NCI-H226 (cell line): ENCODE measurements around the gene RTEL1.
"Not testable (repeated sequence)": the region's sequence is repeated elsewhere in the genome, so short reads cannot be mapped to it uniquely, and the experiment has no call there.

ENCODE experiments used
- DNase-seq: peaks from one replicate; pipeline ENCODE4 v3.0.0-alpha.2; 2015

The RTEL1 gene

DNA sequence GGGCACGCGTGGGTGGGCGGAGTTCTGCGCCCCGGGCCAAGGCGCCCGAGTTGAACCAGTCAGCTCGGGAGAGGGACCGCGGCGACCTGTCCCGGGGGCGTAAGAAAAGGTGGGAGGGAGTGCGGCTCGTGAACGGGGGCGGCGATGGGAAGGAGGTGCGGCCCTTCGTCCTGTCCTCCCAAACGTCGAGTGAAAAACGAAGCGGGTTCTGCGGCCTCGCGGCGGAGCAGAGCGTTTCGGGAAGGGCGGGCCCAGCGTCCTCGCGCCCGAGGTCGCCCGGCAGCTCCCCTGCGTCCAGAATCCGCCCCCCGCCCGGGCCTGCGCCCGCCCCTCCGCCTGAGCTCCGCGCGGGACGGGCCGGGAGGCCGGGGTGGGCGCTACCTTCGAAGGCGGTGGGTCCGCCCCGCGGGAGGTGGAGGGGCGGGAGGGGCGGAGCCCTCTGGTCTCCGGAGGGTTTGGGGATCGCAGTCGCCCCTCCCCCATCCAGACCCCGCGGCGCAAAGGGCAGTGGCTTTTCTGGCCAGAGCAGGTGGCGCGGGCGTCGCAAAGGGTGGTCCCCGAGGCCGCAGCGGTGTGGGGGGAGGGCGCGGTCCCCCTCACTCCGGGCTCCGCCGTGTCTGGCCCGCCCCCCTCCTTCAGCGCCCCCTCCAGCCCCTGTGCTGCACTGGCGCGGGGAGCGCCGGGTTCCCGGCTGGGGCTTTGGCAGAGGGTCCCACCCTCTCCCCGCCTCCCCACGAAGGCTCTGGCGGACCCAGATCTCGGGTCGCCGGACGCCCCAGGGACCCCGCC is 5.7 kb upstream of the RTEL1 start:
- peak; percentile 75 for DNase-seq

DNA sequence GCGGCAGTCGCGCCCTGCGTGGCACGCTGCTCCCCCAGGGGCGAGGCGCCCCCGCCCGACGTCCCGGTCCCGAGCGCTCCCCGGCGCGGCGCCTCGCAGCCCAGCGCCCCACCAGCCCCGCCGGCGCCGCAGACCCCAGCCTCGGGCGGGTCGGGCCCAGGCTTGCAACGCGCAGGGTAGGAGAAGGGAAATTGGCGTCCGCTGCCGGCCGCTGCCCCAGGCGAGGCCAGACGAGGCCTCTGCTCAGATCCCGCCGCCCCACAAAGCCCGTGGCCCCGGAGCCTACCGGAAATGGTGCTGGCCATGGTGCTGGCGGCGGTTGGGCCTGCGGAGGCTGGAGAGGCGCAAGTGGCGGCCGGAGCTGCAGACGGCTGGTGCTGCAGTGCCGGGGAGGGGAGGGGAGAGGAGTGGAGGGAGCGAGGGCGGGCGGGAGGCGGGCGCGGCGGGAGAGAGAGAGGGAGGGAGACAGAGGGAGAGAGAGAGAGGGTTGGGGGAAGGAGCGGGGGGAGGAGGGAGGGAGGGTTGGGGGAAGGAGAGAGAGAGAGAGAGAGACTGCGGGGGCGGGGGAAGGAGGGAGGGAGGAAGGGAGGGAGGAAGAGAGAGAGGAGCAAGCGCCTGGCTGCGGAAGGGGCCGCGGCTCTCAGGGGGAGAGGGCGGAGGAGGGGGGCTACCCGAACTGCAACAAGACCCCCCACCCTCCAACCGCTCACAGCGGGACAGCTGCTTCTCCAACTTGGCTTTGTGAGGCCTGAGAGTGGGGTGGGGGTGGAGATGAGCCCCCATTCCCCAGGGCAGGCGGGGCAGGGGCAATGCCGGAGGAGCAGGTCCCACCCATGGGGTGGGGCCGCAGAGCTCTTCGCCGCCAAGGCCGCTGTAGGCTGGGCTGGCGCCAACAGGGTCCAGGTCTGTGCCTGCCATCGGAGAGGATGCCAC is 4.8 kb upstream of the RTEL1 start, which contains the start of gene STMN3:
TSS of gene STMN3 (minus strand) at position 384 of the 933 bp plus-strand sequence. CDS start at position 305, 79 bp downstream.
- peak; percentile 93 for DNase-seq

DNA sequence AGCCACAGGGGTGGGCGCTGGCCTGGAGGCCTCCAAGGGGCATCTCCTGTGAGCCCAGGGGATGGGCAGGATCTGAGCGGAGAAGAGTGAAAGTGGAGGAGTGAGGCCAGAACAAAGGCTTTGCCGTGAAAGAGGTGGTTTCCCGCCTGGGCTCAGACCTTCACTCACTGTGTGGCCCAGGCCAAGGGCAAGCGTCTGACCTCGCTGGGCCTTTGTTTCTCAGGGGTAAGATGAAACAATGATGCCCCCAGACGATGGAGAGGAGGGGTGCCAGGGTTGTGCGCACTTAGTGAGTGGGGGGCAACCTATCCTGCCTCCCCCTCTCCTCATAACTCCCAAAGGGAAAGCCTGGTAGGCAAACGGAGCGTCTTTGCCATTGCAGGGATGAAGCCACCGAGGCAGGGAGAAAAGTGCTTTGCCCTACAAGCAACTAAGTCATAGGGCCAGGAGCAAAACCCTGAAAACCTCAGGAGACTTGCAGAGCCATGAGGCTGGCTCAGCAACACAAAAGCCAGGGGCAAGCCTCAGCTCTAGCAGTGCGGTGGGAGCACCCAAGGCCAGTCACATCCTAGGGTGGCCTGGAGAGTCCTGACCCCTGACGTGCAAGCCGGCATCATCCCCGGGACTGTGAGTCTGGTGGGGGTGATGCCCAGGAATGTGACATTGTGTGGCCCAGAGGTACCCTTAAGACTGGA is 4.0 kb upstream of the RTEL1 start:
- no peak for DNase-seq

DNA sequence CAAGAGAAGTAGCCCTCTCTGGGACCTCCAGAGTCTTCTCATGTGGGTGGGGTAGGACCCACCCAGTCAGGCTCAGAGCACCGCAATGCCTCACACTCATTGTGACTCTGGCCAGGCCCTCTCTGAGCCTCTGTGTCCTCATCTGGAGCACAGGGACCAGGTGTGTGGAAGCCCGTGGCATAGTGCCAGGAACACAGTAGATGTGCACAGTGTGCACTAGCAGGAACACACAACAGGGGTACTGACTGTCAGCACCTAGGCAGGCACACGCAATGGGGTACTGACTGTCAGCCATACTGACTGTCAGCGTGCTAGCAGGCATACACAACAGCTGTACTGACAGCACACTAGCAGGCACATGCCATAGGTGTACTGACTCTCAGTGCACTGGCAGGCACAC is 2.9 kb upstream of the RTEL1 start:
- DNase-seq = no peak

DNA sequence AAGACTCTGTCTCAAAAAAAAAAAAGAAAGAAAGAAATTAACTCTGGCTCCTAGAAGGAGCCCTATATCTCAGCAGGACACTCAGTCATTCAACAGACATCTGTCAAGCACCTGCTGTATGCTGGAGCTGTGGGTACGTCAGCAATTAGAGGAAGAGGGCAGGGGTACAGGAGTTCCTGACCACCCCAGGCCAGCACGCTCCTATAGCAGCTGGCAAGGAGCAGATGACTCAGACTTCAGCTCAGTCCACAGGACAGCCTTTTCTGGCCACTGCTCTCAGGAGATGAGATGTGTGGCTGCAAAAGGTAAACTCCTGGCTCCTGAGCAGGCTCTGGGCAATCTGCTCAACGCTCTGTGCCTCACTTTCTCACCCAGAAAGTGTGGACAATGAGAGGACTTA is 1.7 kb upstream of the RTEL1 start:
- peak; percentile 10 for DNase-seq

DNA sequence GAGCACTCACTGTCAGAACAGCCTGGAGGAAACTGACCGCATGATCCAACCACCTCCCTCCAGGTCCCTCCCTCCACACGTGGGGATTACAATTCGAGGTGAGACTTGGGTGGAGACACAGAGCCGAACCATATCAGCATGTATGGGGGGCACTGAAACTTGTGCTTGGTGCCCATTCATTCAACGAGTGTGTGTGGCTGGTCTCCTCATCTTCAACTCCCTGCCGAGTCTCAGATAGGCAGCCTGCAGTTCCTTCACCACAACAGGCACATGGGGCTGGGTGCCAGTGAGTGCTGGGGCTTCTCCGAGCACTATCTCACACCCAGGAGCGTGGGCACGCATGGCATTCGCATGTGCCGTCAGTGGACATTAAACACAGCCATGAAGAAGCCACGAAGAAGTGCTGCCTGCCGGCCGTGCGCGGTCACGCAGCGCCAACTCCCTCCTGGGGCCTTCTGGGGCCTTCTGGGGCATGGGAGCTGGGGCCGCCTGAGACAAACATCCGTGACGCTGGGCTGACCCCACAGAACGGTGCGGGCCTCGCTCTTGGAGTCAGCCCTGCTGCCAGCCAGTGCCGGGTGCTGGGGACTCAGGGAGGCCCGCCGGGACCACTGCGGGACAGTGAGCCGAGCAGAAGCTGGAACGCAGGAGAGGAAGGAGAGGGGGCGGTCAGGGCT is 714 bp upstream of the RTEL1 start:
- no peak for DNase-seq

DNA sequence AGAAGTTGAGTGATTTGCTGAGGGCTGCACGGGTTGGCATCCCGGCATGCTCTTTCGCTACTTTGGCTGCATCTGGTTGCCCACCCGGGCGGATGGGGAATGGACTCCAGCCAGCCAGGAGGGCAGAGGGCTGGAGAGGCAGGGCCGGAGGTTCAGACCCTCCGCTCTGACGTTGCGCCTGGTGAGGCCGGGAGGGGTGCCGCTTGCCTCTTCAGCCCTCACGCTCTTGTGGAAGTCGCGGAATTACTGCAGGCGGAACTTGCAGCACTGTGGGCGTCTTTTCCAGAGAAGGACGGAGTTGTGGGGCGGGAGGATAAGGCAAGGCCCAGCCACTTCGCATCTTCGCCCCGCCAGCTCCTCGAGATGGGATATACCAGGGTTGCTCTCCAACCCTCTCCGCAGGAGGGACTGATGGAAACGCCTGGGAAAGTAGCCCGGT is 656 bp downstream of the RTEL1 start:
- DNase-seq = no peak

DNA sequence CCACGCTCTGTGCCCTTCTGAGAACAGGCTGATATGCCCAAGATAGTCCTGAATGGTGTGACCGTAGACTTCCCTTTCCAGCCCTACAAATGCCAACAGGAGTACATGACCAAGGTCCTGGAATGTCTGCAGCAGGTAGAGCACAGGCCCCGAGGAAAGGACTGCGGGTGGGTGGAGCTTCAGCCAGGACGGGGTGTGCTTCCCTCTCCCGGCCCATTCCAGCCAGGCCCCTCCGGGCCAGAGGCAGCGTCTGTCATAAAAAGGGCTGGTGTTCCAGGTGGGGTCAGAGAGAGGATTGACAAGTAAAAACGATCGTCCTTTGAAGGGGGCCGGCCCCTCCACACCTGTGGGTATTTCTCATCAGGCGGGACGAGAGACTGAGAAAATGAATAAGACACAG is 1.3 kb downstream of the RTEL1 start:
- DNase-seq = no peak

DNA sequence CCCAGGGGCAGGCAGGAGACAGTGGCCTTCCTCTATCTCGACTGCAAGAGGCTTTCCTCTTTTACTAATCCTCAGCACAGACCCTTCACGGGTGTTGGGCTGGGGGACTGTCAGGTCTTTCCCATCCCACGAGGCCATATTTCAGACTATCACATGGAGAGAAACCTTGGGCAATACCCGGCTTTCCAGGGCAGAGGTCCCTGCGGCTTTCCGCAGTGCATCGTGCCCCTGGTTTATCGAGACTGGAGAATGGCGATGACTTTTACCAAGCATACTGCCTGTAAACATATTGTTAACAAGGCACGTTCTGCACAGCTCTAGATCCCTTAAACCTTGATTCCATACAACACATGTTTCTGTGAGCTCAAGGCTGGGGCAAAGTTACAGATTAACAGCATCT is 2.1 kb downstream of the RTEL1 start:
- DNase-seq = not testable (repeated sequence)

DNA sequence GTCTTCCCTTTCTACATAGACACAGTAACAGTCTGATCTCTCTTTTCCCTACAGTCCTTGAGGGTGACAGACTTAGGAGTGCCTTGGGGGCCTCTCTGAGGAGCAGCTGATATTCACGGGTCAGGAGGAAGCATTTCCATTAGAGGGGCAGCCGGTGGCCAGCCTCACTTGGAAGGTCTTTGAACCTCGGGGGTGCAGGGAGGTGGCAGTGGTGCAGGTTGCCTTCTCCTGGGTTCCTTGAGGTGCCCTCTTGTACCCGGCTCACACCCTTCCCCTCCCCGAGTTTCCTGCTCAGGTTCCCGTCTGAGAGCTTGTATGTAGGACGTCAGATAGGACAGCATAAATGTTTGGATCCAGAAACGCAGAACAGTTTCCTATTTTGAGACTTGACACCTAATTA is 2.5 kb downstream of the RTEL1 start:
- DNase-seq = no peak

DNA sequence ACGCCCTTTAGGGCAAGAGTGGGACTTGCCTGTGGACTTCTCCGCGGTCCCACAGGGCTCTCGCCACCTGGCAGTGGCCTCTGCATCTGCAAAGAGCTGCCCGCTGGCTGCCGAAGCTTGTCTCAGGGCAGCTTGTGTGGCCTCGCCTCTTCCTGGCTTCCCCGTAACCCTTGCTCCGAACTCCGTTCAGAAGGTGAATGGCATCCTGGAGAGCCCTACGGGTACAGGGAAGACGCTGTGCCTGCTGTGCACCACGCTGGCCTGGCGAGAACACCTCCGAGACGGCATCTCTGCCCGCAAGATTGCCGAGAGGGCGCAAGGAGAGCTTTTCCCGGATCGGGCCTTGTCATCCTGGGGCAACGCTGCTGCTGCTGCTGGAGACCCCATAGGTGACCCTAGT is 3.0 kb downstream of the RTEL1 start:
- no peak for DNase-seq

DNA sequence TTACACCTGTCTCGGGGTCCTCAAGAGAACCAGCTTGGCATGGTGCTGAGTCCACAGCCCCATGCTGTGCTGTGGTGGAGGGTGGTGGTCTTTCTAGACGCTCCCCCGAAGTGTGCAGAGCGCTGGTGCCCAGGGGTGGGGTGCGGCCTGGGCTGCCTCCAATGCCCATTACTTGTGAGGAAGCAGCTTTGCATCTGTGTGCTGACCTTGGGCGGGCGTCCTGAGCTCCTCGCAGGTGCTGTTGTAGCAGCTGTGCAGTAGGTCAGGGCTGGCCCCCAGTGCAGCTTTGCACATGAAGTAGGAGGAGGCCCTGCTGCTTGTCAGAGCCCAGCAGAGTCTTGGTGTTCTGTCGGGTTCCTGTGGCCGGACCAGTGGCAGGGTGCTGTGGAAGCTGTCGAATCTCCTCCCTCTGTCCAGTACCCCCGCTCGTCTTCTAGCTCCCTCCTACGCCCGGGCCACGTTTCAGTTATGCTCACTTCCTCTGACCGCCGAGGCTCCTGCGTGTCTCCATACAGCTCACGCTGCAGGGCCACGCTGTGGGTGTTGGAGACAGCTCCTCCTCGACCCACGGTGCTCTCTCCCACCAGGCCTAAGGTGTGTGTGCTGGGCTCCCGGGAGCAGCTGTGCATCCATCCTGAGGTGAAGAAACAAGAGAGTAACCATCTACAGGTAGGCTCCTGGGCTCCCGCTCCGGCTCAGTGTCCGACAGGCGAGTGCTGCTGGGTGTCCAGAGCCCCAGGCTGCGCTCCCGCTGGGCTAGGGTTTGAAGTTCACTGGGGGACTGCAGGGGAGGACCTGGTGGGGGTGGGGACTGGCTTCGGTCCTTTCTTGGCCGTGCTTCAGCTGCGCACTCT is 4.1 kb downstream of the RTEL1 start:
- DNase-seq = no peak

DNA sequence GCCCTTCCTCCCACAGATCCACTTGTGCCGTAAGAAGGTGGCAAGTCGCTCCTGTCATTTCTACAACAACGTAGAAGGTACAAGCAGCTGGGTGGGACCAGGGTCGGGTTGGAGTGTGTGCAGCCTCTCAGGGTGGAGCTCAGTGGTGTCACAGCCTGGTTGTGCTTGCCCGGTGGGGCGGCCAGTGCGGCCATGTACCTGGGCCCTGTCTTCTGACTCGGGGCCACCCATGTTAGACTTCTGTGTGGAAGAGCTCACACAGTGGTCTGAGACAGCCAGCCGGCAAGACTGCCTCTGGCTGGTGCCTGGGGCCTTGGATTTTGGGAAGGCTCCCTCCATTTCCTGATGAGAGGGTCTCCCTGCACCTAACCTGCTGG is 4.7 kb downstream of the RTEL1 start:
- DNase-seq = no peak

DNA sequence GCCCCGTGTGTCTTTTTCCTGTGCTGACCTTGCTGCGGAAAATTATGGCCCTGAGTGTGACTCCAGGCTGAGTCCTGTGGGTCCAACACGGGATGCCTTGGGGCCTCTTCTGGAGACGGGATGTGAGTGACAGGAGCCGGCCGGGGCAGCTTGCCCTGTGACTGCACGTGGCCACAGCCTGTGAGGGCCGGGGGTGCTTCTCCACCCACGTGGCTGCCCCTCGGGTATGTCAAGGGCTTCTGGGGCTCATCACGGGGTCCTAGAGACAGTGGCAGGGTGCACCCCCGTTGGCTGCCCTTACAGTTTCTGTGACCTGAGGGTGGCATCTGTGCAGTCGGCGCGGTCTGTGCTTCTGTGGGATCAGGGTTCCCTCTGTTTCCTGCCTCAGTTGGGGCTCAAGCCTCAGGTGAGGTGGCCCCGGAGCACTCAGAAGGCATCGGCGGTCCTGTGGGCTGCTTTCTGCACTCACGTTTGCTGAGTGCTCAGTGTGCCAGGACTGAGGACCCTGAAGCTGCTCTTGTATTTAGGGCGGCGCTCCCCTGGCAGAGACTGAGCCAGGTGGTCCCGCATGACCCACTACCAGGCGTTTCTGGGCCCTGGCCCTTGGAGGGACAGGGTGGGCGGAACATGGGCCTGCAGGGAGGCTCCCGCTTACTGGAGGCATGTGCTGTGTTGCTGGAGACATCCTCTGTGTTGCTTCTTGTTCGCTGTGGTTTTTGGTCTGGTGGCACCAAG is 5.4 kb downstream of the RTEL1 start:
- DNase-seq = no peak

DNA sequence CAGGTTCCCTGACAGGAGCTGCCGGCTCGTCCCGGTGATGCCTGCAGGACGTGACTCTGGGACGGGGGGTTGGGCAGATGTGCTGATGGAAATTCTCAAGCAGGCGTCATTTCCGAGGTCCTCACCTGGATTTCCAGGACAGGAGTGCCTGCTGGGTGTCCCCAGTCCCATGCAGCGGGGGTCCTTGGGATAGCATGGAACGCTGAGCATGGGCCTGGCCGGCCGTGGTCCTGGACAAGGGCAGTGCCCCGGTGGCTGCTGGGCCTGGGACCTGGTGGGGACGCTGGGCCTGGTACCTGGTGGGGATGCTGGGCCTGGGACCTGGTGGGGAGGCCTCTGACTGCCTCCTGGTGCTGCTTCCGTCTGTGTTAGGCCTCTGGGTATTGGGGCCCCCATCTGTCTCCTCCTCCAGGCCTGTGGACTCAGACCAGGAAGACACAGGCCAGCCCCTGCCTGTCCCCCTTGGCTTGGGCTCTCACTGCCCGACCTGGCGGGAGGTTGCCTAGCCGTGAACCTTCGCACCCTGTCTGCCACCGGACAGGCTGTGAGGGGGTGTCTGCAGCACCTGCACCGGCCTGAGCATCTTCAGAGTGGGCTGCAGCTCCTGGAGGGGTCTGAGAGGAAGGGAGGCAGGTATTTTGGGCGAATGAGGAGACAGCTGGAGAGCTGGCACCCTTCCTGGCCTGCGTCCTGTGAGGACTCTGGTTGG is 6.2 kb downstream of the RTEL1 start:
- DNase-seq = no peak

DNA sequence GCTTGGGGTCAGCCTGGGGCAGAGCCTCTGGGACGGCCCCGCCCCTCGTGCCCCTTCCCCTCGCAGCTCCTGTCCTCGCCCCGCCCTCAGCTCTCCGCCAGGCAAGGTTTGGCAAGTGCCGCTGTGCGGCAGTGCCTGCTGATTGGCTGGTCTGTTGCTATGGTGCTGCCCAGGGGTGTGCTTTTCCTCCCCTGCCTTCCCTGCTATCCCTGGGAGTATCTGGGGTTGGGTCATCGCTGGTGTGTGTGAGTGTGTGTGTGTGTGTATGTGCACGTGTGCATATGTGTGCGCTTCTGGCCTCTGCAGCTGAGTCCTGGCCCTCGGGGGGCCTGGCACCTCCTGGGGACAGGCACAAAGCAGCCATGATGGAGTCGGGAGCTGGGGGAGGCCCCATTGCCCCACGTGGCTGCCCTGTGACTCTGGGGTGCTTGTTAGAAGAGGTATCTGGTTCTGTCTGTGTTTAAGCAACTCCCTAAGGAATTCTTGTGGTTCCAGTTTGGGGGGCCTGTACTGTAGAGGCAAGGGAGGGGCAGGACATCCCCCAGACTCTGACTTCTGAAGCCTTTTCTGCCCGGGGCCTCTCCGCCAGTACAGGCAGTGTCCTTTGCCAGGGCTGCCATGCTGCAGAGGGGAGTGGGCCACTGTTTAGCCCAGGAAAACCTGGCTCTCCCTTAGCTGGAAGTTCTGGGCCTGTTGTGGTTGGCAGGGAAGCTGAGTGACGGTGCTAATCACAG is 6.9 kb downstream of the RTEL1 start:
- peak; percentile 83 for DNase-seq

DNA sequence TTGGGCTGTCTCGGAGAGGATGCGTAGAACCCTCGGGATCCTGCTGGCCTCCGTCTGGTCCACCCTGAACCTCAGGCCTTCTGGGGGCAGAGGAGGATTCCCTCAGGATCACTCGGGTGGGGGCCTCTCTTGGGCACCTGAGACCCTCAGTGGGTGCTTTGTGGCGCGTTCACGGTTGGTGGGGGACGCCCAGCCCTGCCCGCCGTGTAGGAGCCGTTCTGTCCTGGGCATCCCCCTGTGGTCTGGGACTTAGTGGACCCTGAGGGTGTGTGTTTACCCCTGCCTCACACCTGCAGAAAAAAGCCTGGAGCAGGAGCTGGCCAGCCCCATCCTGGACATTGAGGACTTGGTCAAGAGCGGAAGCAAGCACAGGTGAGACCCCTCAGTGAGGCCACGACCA is 7.6 kb downstream of the RTEL1 start:
- DNase-seq = no peak

DNA sequence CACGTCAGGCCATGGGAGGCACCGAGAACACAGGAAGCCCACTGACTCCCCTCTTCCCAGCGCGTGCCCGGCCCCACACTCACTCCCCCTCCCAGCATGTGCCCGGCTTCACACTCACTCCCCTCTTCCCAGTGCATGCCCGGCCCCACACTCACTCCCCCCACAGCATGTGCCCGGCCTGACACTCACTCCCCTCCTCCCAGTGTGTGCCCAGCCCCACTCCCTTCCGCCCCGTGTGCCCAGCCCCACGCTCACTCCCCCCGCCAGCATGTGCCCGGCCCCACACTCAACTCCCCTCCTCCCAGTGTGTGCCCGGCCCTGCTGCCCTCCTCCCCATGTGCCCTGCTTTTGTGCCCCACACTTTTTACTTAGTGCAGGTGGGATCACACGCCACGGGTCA is 9.7 kb downstream of the RTEL1 start:
- DNase-seq = no peak

DNA sequence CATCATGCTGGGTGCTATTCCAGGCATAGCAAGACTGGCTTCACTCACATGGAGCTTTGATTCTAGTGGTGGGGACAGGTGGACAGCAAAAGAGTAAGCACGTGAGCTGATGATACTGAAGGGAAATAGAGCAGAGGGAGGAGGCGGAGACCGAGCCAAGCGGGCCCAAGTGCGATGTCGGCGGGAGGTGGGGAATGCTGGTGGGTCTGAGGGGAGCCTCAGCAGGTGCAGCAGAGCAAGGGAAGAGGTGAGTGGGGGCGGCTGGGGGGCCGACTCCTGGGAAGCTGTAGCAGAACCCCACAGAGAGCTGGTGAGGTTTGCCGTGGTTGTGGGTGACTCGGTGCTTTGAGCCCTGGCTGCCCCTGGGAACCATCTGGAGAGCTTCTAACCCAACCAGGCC is 10.2 kb downstream of the RTEL1 start:
- DNase-seq = no peak

DNA sequence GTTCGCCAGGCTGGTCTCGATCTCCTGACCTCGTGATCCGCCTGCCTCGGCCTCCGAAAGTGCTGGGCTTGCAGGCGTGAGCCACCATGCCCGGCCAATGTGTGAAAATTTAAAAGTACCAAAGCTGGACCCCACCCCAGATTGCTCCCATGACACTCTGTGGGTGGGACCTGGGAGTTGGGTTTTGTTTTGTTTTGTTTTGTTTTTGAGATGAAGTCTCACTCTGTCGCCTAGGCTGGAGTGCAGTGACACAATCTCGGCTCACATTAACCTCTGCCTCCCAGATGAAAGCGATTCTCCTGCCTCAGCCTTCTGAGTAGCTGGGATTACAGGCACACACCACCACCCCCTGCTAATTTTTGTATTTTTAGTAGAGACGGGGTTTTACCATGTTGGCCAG is 13.6 kb downstream of the RTEL1 start:
- DNase-seq = not testable (repeated sequence)
